ENCODE results near the gene RGS3. TPM values are rescaled to one million over a fixed set of nuclear protein-coding genes. Genes with fewer than 3 reads are reported as not detected.

Gene RGS3
- total RNA-seq, 1 donor, result 77.4 TPM

GRCh38 chr9:113482341-113482740 lies 18.8 kb downstream of the RGS3 start:
- no peaks in the 10 kb centered on the region for H3K36me3 ChIP-seq (ENCODE audit: insufficient read depth, low read length)

GRCh38 chr9:113482991-113483675 lies 19.6 kb downstream of the RGS3 start:
- no peak overlapping the region for H3K4me3 ChIP-seq (ENCODE audit: insufficient read depth, low read length)
- TF ChIP-seq CTCF (IDR thresholded peaks at IDR 0.05; ENCODE audit: extremely low read depth, low read depth, low read length), result no peak
- H3K27me3 ChIP-seq (ENCODE audit: insufficient read depth, low read length), result peaks cover 3% of the 10 kb centered on the region
- no peak overlapping the region for H3K4me2 ChIP-seq (ENCODE audit: insufficient read depth, low read length)
- H4K20me1 ChIP-seq (ENCODE audit: insufficient read depth, low read length), result no peaks in the 10 kb centered on the region
- DNase-seq (ENCODE audit: insufficient read length, low spot score, missing footprints), result no peak
- H3K27ac ChIP-seq (ENCODE audit: low read depth, low read length), result no peak overlapping the region
- H3K36me3 ChIP-seq (ENCODE audit: insufficient read depth, low read length), result no peaks in the 10 kb centered on the region
- no peaks in the 10 kb centered on the region for H3K79me2 ChIP-seq (ENCODE audit: insufficient read depth, low read length)
- H3K9me3 ChIP-seq (ENCODE audit: low read depth, low read length), result no peaks in the 10 kb centered on the region
- peaks cover 17% of the 10 kb centered on the region for H3K4me1 ChIP-seq (ENCODE audit: insufficient read depth, low read length)
- H2AFZ ChIP-seq (ENCODE audit: low read length), result no peak overlapping the region

More at GRCh38 chr9:113482341-113482740, 18.8 kb downstream of the RGS3 start:
- Histone ChIP-seq H3K79me2 (ENCODE audit: insufficient read depth, low read length) (no peaks in the 10 kb centered on the region), H3K9me3 (ENCODE audit: low read depth, low read length) (no peaks in the 10 kb centered on the region), H4K20me1 (ENCODE audit: insufficient read depth, low read length) (no peaks in the 10 kb centered on the region), H3K4me1 (ENCODE audit: insufficient read depth, low read length) (peaks cover 17% of the 10 kb centered on the region), H2AFZ (ENCODE audit: low read length) (no peak overlapping the region), H3K4me2 (ENCODE audit: insufficient read depth, low read length) (no peak overlapping the region), H3K27me3 (ENCODE audit: insufficient read depth, low read length) (peaks cover 3% of the 10 kb centered on the region), H3K27ac (ENCODE audit: low read depth, low read length) (no peak overlapping the region), H3K4me3 (ENCODE audit: insufficient read depth, low read length) (no peak overlapping the region)
- no peak for TF ChIP-seq CTCF (IDR thresholded peaks at IDR 0.05; ENCODE audit: extremely low read depth, low read depth, low read length)
- no peak for DNase-seq (ENCODE audit: insufficient read length, low spot score, missing footprints)

GRCh38 chr9:113483676-113484257 lies 20.2 kb downstream of the RGS3 start:
- H3K4me1 ChIP-seq (ENCODE audit: insufficient read depth, low read length), result peaks cover 17% of the 10 kb centered on the region
- no peak overlapping the region for H3K4me3 ChIP-seq (ENCODE audit: insufficient read depth, low read length)
- no peak for DNase-seq (ENCODE audit: insufficient read length, low spot score, missing footprints)
- H3K27me3 ChIP-seq (ENCODE audit: insufficient read depth, low read length), result peaks cover 3% of the 10 kb centered on the region
- H3K27ac ChIP-seq (ENCODE audit: low read depth, low read length), result no peak overlapping the region
- H3K36me3 ChIP-seq (ENCODE audit: insufficient read depth, low read length), result no peaks in the 10 kb centered on the region
- no peaks in the 10 kb centered on the region for H3K79me2 ChIP-seq (ENCODE audit: insufficient read depth, low read length)
- TF ChIP-seq CTCF (IDR thresholded peaks at IDR 0.05; ENCODE audit: extremely low read depth, low read depth, low read length), result no peak
- no peaks in the 10 kb centered on the region for H4K20me1 ChIP-seq (ENCODE audit: insufficient read depth, low read length)
- H3K9me3 ChIP-seq (ENCODE audit: low read depth, low read length), result no peaks in the 10 kb centered on the region
- H2AFZ ChIP-seq (ENCODE audit: low read length), result no peak overlapping the region
- no peak overlapping the region for H3K4me2 ChIP-seq (ENCODE audit: insufficient read depth, low read length)

- DNase-seq (ENCODE audit: insufficient read length, low spot score, missing footprints), result no peak
- H3K36me3 ChIP-seq (ENCODE audit: insufficient read depth, low read length), result no peaks in the 10 kb centered on the region
Observed at GRCh38 chr9:113484258-113484730, 20.8 kb downstream of the RGS3 start.

More at GRCh38 chr9:113484258-113484730, 20.8 kb downstream of the RGS3 start:
- no peak for TF ChIP-seq CTCF (IDR thresholded peaks at IDR 0.05; ENCODE audit: extremely low read depth, low read depth, low read length)
- H4K20me1 ChIP-seq (ENCODE audit: insufficient read depth, low read length), result no peaks in the 10 kb centered on the region
- H3K79me2 ChIP-seq (ENCODE audit: insufficient read depth, low read length), result no peaks in the 10 kb centered on the region
- H3K4me1 ChIP-seq (ENCODE audit: insufficient read depth, low read length), result peaks cover 17% of the 10 kb centered on the region
- H3K9me3 ChIP-seq (ENCODE audit: low read depth, low read length), result no peaks in the 10 kb centered on the region
- no peak overlapping the region for H3K4me2 ChIP-seq (ENCODE audit: insufficient read depth, low read length)
- peak overlapping the region; percentile 72 for H3K27ac ChIP-seq (ENCODE audit: low read depth, low read length)
- no peak overlapping the region for H3K4me3 ChIP-seq (ENCODE audit: insufficient read depth, low read length)
- H2AFZ ChIP-seq (ENCODE audit: low read length), result peak overlapping the region; percentile 4
- no peaks in the 10 kb centered on the region for H3K27me3 ChIP-seq (ENCODE audit: insufficient read depth, low read length)

Data from osteoblast (primary cell).